Measurements from ENCODE around the gene HPCAL1.

Gene HPCAL1

GRCh38 chr2:10331702-10332401 is 29.1 kb downstream of the HPCAL1 start:
- no peak for DNase-seq (ENCODE audit: low read depth in 2 of 2)
- TF ChIP-seq CTCF (IDR thresholded peaks at IDR 0.05; ENCODE audit: low read depth, low read length): no peak
- no peak overlapping the region for H3K4me3 ChIP-seq (replicated peaks in 1 of 2; ENCODE audit: low read depth in 2 of 2, low read length in 2 of 2)

- no peak overlapping the region for H3K4me3 ChIP-seq (replicated peaks in 1 of 2; ENCODE audit: low read depth in 2 of 2, low read length in 2 of 2)
- no peak for DNase-seq (ENCODE audit: low read depth in 2 of 2)
- TF ChIP-seq CTCF (IDR thresholded peaks at IDR 0.05; ENCODE audit: low read depth, low read length): no peak
These were observed 29.9 kb downstream of the HPCAL1 start for GRCh38 chr2:10332402-10333246.

- H3K4me3 ChIP-seq (replicated peaks in 1 of 2; ENCODE audit: low read depth in 2 of 2, low read length in 2 of 2): no peak overlapping the region
- no peak for TF ChIP-seq CTCF (IDR thresholded peaks at IDR 0.05; ENCODE audit: low read depth, low read length)
- DNase-seq (ENCODE audit: low read depth in 2 of 2): no peak
These were observed 30.5 kb downstream of the HPCAL1 start for GRCh38 chr2:10333247-10333613.

- no peak for DNase-seq (ENCODE audit: low read depth in 2 of 2)
- no peak for TF ChIP-seq CTCF (IDR thresholded peaks at IDR 0.05; ENCODE audit: low read depth, low read length)
These were observed 31.3 kb downstream of the HPCAL1 start for GRCh38 chr2:10333966-10334365.

GRCh38 chr2:10335046-10335840 is 32.5 kb downstream of the HPCAL1 start:
- no peak for TF ChIP-seq CTCF (IDR thresholded peaks at IDR 0.05; ENCODE audit: low read depth, low read length)
- no peak for DNase-seq (ENCODE audit: low read depth in 2 of 2)
- no peak overlapping the region for H3K4me3 ChIP-seq (replicated peaks in 1 of 2; ENCODE audit: low read depth in 2 of 2, low read length in 2 of 2)

More at GRCh38 chr2:10333966-10334365, 31.3 kb downstream of the HPCAL1 start:
- H3K4me3 ChIP-seq (replicated peaks in 1 of 2; ENCODE audit: low read depth in 2 of 2, low read length in 2 of 2): no peak overlapping the region

GRCh38 chr2:10336283-10336682 is 33.6 kb downstream of the HPCAL1 start:
- H3K4me3 ChIP-seq (replicated peaks in 1 of 2; ENCODE audit: low read depth in 2 of 2, low read length in 2 of 2): no peak overlapping the region
- no peak for DNase-seq (ENCODE audit: low read depth in 2 of 2)
- TF ChIP-seq CTCF (IDR thresholded peaks at IDR 0.05; ENCODE audit: low read depth, low read length): no peak
